Aorta (tissue), 5 donors: ENCODE measurements around the gene EEPD1. TPM values are rescaled to one million over a fixed set of nuclear protein-coding genes. Genes with fewer than 3 reads are reported as not detected.

ENCODE experiments used
- ATAC-seq: fragments of 200-7000 bp; cut with Tn5 transposase; one replicate; pipeline ENCODE4 v1.9.1; 2022; ENCODE audit warnings: moderate library complexity; ENCODE audit not compliant: low FRiP score
- DNase-seq, 2 donors: peaks; one replicate each; pipeline ENCODE4 v3.0.0-alpha.2; 2020
- H3K27ac ChIP-seq, 2 donors: one replicate each; pipeline ENCODE4 v1.5.1; 2013; ENCODE audit warnings: low read length in 2 of 2, mild to moderate bottlenecking in 2 of 2, moderate library complexity in 2 of 2, control low read depth in 1 of 2, inconsistent platforms in 1 of 2, low read depth in 1 of 2
- H3K27me3 ChIP-seq, 2 donors: one replicate each; pipeline ENCODE4 v1.6.1; 2013; ENCODE audit warnings: control low read depth in 1 of 2, low read length in 1 of 2, mild to moderate bottlenecking in 1 of 2, moderate library complexity in 1 of 2; ENCODE audit not compliant: insufficient read depth in 2 of 2, control insufficient read depth in 1 of 2
- H3K36me3 ChIP-seq, 2 donors: one replicate each; pipeline ENCODE4 v1.6.1; 2013; ENCODE audit warnings: control low read depth in 1 of 2, low read length in 1 of 2, mild to moderate bottlenecking in 1 of 2; ENCODE audit not compliant: insufficient read depth in 2 of 2, control insufficient read depth in 1 of 2
- H3K4me1 ChIP-seq, 2 donors: one replicate each; pipeline ENCODE4 v1.6.1; 2013; ENCODE audit warnings: low read length in 2 of 2, control low read depth in 1 of 2, mild to moderate bottlenecking in 1 of 2, moderate library complexity in 1 of 2; ENCODE audit not compliant: insufficient read depth in 2 of 2, control insufficient read depth in 1 of 2
- H3K4me3 ChIP-seq, 2 donors: one replicate each; pipeline ENCODE4 v1.5.1; 2013; ENCODE audit warnings: low read length in 2 of 2, control low read depth in 1 of 2, mild to moderate bottlenecking in 1 of 2
- H3K9me3 ChIP-seq: one replicate; pipeline ENCODE4 v1.6.1; 2013; ENCODE audit warnings: mild to moderate bottlenecking, low read length; ENCODE audit not compliant: control insufficient read depth
- WGBS, 2 donors: extraction: QIAGEN DNeasy Blood & Tissue Kit; methylation state at CpG; one replicate each; pipeline ENCODE4 v1.1.7; 2013; 5-methylcytosine and 5-hydroxymethylcytosine counted together
- intact Hi-C, 2 donors: fragments of 100-400 bp; cut with DNase I; formaldehyde crosslinking; loops; one replicate each; pipeline versions ENCODE4 v1.14.2 to v1.15.0; 2022
- polyA plus RNA-seq, 2 donors: library from polyadenylated mRNA; stranded (reverse); fragments of 200-250 nt; gene quantifications; one replicate each; pipeline ENCODE4 v1.2.3, GENCODE V29; 2013
- total RNA-seq, 2 donors: library from RNA; stranded (reverse); fragmentation: NEBNext Ultra II Directional; extraction: Animal tissue kit (Norgen Biotek cat#: 25700); gene quantifications; one replicate each; pipeline ENCODE4 v1.2.1, GENCODE V29; 2021
- donor health status: healthy with polysubstance abuse.
- donor health status: Bipolar disorder and iron deficiency.
- donor health status: DM: no; HTN: no; CAD: no.
- donor health status: DM: no; HTN: no; CAD: no.
- donor health status: DM: yes; HTN: yes; CAD: no.

Gene EEPD1
- total and polyA plus RNA-seq, 4 donors = 12.4 to 100 (median 14.9) TPM

- ATAC-seq (no peak), DNase-seq (no peak)
- intact Hi-C loops = no loop called here
- Histone ChIP-seq H3K27ac (no peak overlapping the region), H3K4me3 (no peak overlapping the region), H3K9me3 (no peaks in the 10 kb centered on the region), H3K4me1 (no peaks in the 10 kb centered on the region), H3K27me3 (no peaks in the 10 kb centered on the region), H3K36me3 (no peaks in the 10 kb centered on the region)
These were observed 195.2 kb downstream of the EEPD1 start for GRCh38 chr7:36348256-36348655.

DNA sequence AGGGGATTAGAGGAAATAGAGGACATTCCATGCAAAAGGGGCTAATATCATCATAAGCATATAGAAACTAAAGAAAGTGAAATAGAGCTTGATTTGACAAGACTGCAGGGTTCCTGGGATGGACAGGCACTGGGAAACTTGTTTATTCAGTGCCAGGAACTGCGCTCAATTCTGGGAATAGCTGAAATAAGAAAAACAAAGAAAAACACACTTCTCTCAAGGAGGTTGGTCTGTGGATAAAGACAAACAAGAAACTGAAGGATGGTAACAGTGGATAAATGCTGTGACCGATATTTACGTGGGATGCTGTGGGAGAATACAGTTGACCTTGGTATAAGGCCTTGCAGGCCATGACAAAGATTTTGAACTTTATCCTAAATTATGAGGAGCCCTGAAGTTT is 195.7 kb downstream of the EEPD1 start:
- intact Hi-C loops = no loop called here
- H3K9me3 ChIP-seq = no peaks in the 10 kb centered on the region
- H3K27ac ChIP-seq = no peak overlapping the region
- H3K36me3 ChIP-seq = no peaks in the 10 kb centered on the region
- H3K4me1 ChIP-seq = no peaks in the 10 kb centered on the region
- WGBS, 2 donors = 84 to 91% methylated on average over 3 of the region's 3 CpGs
- no peaks in the 10 kb centered on the region for H3K27me3 ChIP-seq
- H3K4me3 ChIP-seq = no peak overlapping the region
- no peak for ATAC-seq
- DNase-seq = no peak

- H3K4me3 ChIP-seq = no peak overlapping the region
- ATAC-seq = no peak
- no peak for DNase-seq
These were observed 196.6 kb downstream of the EEPD1 start for GRCh38 chr7:36349626-36350025.

More at GRCh38 chr7:36349626-36350025, 196.6 kb downstream of the EEPD1 start:
- Histone ChIP-seq H3K27ac (no peak overlapping the region), H3K36me3 (no peaks in the 10 kb centered on the region), H3K9me3 (no peaks in the 10 kb centered on the region), H3K27me3 (no peaks in the 10 kb centered on the region), H3K4me1 (no peaks in the 10 kb centered on the region)
- intact Hi-C loops = no loop called here
- 96 to 97% methylated on average over 2 of the region's 2 CpGs for WGBS, 2 donors

Other genes with a start within 250 kb of the EEPD1 start
- 1 to 10 TPM; 1.9 to 3.8 TPM for gene ANLN, start 236.6 kb downstream of the EEPD1 start, total RNA-seq
- gene ANLN, start 236.6 kb downstream of the EEPD1 start, polyA plus RNA-seq = 1 to 10 TPM; 2.3 to 3.3 TPM